ENCODE measurements around the gene CCNE1. TPM values are rescaled to one million over a fixed set of nuclear protein-coding genes. Genes with fewer than 3 reads are reported as not detected.

Gene CCNE1
- total and polyA plus RNA-seq, 9 of the 15 experiments (the other 6 are each of a cell fraction or from before 2014, with no cell fraction given) = 6.2 to 41.0 (median 31.6) TPM

- no peak for TF ChIP-seq KLF13 (tag; IDR thresholded peaks at IDR 0.05; ENCODE audit: borderline replicate concordance, low read depth)
- peak; percentile 54; the same call in 1 of the 2 replicates for TF ChIP-seq SAFB (IDR thresholded peaks at IDR 0.05; ENCODE audit: borderline replicate concordance, low read depth, low read length)
- no peak for TF ChIP-seq RBM25 (IDR thresholded peaks at IDR 0.05; ENCODE audit: low read depth, low read length, severe bottlenecking)
- no peak for TF ChIP-seq ZNF398 (CRISPR knock-in tag; IDR thresholded peaks at IDR 0.05)
- no peak for TF ChIP-seq MCM7 (IDR thresholded peaks at IDR 0.05)
- TF ChIP-seq MAZ (CRISPR knock-in tag; conservative IDR thresholded peaks at IDR 0.05 in 1 of 2, IDR thresholded peaks at IDR 0.05 in 1 of 2) = 0 out of 4 replicates have a peak, but pooled peaks of 1 of the 2 experiments have one; percentile 31
- TF ChIP-seq POU5F1 (IDR thresholded peaks at IDR 0.05; ENCODE audit: borderline replicate concordance, low read depth, low read length, partially characterized antibody) = no peak
- no peak for TF ChIP-seq ZBTB12 (CRISPR knock-in tag; IDR thresholded peaks at IDR 0.05)
- TF ChIP-seq VEZF1 (CRISPR knock-in tag; IDR thresholded peaks at IDR 0.05) = peak; percentile 32; the same call in 1 of the 2 replicates
- TF ChIP-seq HSF4 (CRISPR knock-in tag; IDR thresholded peaks at IDR 0.05; ENCODE audit: borderline replicate concordance) = no peak
- TF ChIP-seq PCBP1 (IDR thresholded peaks at IDR 0.05; ENCODE audit: low read depth, low read length, poor library complexity, severe bottlenecking) = no peak
- no peak for TF ChIP-seq PKNOX1 (IDR thresholded peaks at IDR 0.05)
- no peak for TF ChIP-seq NFYB (IDR thresholded peaks at IDR 0.05; ENCODE audit: extremely low read depth, insufficient read length)
- TF ChIP-seq USF2 (CRISPR knock-in tag; IDR thresholded peaks at IDR 0.05) = peak; percentile 57
- no peak for TF ChIP-seq TEAD2 (tag; IDR thresholded peaks at IDR 0.05)
- no peak for TF ChIP-seq BACH1 (tag; IDR thresholded peaks at IDR 0.05)
- TF ChIP-seq JUND (IDR thresholded peaks at IDR 0.05; ENCODE audit: borderline replicate concordance, low read depth, low read length) = no peak
- TF ChIP-seq JUND (tag; IDR thresholded peaks at IDR 0.05; ENCODE audit: borderline replicate concordance, low read depth, low read length) = no peak
Observed at GRCh38 chr19:29843180-29844051, 31.6 kb downstream of the CCNE1 start (continued).
